ENCODE results near the gene GFI1B. TPM values are rescaled to one million over a fixed set of nuclear protein-coding genes. Genes with fewer than 3 reads are reported as not detected.
"Not testable (repeated sequence)": the region's sequence is repeated elsewhere in the genome, so short reads cannot be mapped to it uniquely, and the experiment has no call there.

Gene GFI1B
- polyA plus RNA-seq, 1 experiment = not detected

- no peak overlapping the region for H3K4me3 ChIP-seq (ENCODE audit: low read depth, low read length)
- peaks cover 24% of the 10 kb centered on the region for H3K27me3 ChIP-seq (ENCODE audit: control insufficient read depth, insufficient read depth, low read length)
- CTCF ChIA-PET = interaction anchor here (1.1 to 1.7 kb wide), 2 partner anchors 12 to 16 kb away, joined by 3 to 5 read pairs; no protein-coding TSS in a partner anchor
- no peak for TF ChIP-seq CTCF (IDR thresholded peaks at IDR 0.05; ENCODE audit: insufficient read depth, low read depth, low read length)
- no peaks in the 10 kb centered on the region for H3K36me3 ChIP-seq (ENCODE audit: control insufficient read depth, insufficient read depth, low read length)
- DNase-seq (ENCODE audit: low read depth) = no peak
- POLR2A ChIA-PET = no interaction called here
These were observed 9.9 kb downstream of the GFI1B start for GRCh38 chr9:132988244-132989013.

GRCh38 chr9:132989014-132989310, 10.5 kb downstream of the GFI1B start:
- no peak overlapping the region for H3K4me3 ChIP-seq (ENCODE audit: low read depth, low read length)
- no peak for TF ChIP-seq CTCF (IDR thresholded peaks at IDR 0.05; ENCODE audit: insufficient read depth, low read depth, low read length)
- CTCF ChIA-PET = interaction anchor here (1.1 to 1.7 kb wide), 2 partner anchors 12 to 16 kb away, joined by 3 to 5 read pairs; no protein-coding TSS in a partner anchor
- peaks cover 23% of the 10 kb centered on the region for H3K27me3 ChIP-seq (ENCODE audit: control insufficient read depth, insufficient read depth, low read length)
- POLR2A ChIA-PET = no interaction called here
- H3K36me3 ChIP-seq (ENCODE audit: control insufficient read depth, insufficient read depth, low read length) = no peaks in the 10 kb centered on the region
- DNase-seq (ENCODE audit: low read depth) = no peak

- ChIA-PET CTCF (interaction anchor here (1.7 kb wide), 1 partner anchor 17 kb away, joined by 5 read pairs; no protein-coding TSS in a partner anchor), POLR2A (no interaction called here)
- Histone ChIP-seq H3K27me3 (ENCODE audit: control insufficient read depth, insufficient read depth, low read length) (peaks cover 23% of the 10 kb centered on the region), H3K36me3 (ENCODE audit: control insufficient read depth, insufficient read depth, low read length) (no peaks in the 10 kb centered on the region), H3K4me3 (ENCODE audit: low read depth, low read length) (no peak overlapping the region)
- TF ChIP-seq CTCF (IDR thresholded peaks at IDR 0.05; ENCODE audit: insufficient read depth, low read depth, low read length) = no peak
- no peak for DNase-seq (ENCODE audit: low read depth)
These were observed 11.0 kb downstream of the GFI1B start for GRCh38 chr9:132989414-132989996.

GRCh38 chr9:132989998-132990557, 11.6 kb downstream of the GFI1B start:
- H3K4me3 ChIP-seq (ENCODE audit: low read depth, low read length); H3K36me3 ChIP-seq (ENCODE audit: control insufficient read depth, insufficient read depth, low read length); POLR2A ChIA-PET; CTCF ChIA-PET; DNase-seq (ENCODE audit: low read depth): not testable (repeated sequence)
- peaks cover 23% of the 10 kb centered on the region for H3K27me3 ChIP-seq (ENCODE audit: control insufficient read depth, insufficient read depth, low read length)

GRCh38 chr9:132990781-132991180, 12.3 kb downstream of the GFI1B start:
- DNase-seq (ENCODE audit: low read depth) = no peak
- ChIA-PET CTCF (interaction anchor here (1.1 to 2.3 kb wide), 2 partner anchors 9 to 13 kb away, joined by 3 to 11 read pairs; no protein-coding TSS in a partner anchor), POLR2A (no interaction called here)
- TF ChIP-seq CTCF (IDR thresholded peaks at IDR 0.05; ENCODE audit: insufficient read depth, low read depth, low read length) = no peak
- Histone ChIP-seq H3K36me3 (ENCODE audit: control insufficient read depth, insufficient read depth, low read length) (no peaks in the 10 kb centered on the region), H3K4me3 (ENCODE audit: low read depth, low read length) (no peak overlapping the region), H3K27me3 (ENCODE audit: control insufficient read depth, insufficient read depth, low read length) (peaks cover 19% of the 10 kb centered on the region)
